Progenitor cell of endocrine pancreas (in vitro differentiated cells): ENCODE results near the gene ZNF608. TPM values are rescaled to one million over a fixed set of nuclear protein-coding genes. Genes with fewer than 3 reads are reported as not detected.

ENCODE experiments used
- DNase-seq: peaks from one replicate; pipeline ENCODE4 v3.0.0; 2021; ENCODE audit warnings: low spot score; ENCODE audit not compliant: unreplicated experiment
- H3K27ac Mint-ChIP-seq: 2 replicates; pipeline ENCODE4 v1.8.0; 2021; ENCODE audit warnings: mild to moderate bottlenecking, moderate library complexity, mixed read lengths
- H3K27me3 Mint-ChIP-seq: 2 replicates; pipeline ENCODE4 v1.8.0; 2021; ENCODE audit warnings: mixed read lengths
- H3K36me3 Mint-ChIP-seq: 2 replicates; pipeline ENCODE4 v1.8.0; 2022; ENCODE audit warnings: mixed read lengths; ENCODE audit not compliant: insufficient read depth
- H3K4me1 Mint-ChIP-seq: 2 replicates; pipeline ENCODE4 v1.8.0; 2021; ENCODE audit warnings: low read depth, mixed read lengths
- H3K4me3 Mint-ChIP-seq: 2 replicates; pipeline ENCODE4 v1.8.0; 2021; ENCODE audit warnings: low read depth, mild to moderate bottlenecking, moderate library complexity, mixed read lengths
- H3K9me3 Mint-ChIP-seq: 2 replicates; pipeline ENCODE4 v1.8.0; 2021; ENCODE audit warnings: low read depth, mixed read lengths
- CTCF ChIP-seq: fragments of 200-600 bp; sonication (generic); IDR thresholded peaks from one replicate; pipeline ENCODE4 v1.5.0; 2021; ENCODE audit warnings: antibody characterized with exemption, mild to moderate bottlenecking; ENCODE audit not compliant: unreplicated experiment
- total RNA-seq: library from RNA; stranded (reverse); gene quantifications from 2 replicates; pipeline ENCODE4 v1.2.1, GENCODE V29; 2021

The ZNF608 gene
- total RNA-seq, 1 donor from 2014 or later: 148 TPM

DNA sequence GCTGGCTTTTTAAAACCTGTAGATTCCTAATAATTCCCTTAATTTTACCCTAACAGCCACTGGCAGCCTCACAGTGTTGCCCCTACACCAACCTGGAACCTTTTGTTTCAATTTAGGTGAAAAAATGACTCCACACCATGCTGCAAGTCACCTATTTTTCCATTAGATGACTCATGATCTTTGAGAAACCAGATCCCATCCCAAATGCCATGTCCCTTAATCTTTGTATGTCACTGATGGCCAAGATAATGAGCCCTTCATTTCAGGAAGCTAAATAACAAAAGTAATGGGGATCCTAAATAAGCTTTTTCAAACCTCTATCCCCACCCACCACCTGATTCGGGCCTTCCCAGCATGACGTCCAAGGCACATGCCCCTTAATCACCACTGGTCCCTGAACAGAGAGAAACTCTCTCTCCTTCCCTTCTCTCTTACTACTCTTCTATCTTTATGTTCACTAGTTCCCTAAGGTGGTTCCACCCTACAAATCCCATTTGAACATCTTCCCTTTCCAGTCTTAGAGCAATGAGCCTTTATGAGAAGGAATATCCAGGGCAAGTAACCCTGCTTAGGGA, 33.6 kb downstream of the ZNF608 start:
- Mint-ChIP-seq H3K36me3 (peaks cover 4% of the 10 kb centered on the region), H3K4me1 (peaks cover 52% of the 10 kb centered on the region), H3K27me3 (no peaks in the 10 kb centered on the region), H3K9me3 (no peaks in the 10 kb centered on the region), H3K4me3 (no peak overlapping the region), H3K27ac (peak overlapping the region; percentile 69)
- no peak for DNase-seq
- no peak for TF ChIP-seq CTCF

DNA sequence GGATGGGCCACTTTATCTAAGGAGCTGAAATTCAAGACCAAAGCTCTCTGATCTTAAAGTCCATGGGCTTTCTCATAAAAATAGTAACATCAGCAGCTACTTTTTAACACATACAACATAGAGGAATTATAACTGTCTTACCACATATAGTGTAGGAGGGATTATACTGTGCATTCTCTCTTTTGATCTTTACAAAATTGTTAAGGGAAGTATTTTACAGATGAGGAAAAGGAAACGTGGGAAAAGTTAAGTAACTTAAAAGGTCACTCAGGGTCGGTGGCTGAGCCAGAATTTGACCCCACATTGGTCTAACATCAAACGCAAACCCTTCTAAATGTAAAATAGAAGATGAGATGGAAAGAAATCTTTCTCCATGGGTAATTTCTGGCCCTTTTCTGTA, 38.4 kb downstream of the ZNF608 start:
- TF ChIP-seq CTCF: no peak
- DNase-seq: no peak
- Mint-ChIP-seq H3K4me1 (peaks cover 88% of the 10 kb centered on the region), H3K27ac (peak overlapping the region; percentile 94), H3K4me3 (peak overlapping the region; percentile 42), H3K27me3 (no peaks in the 10 kb centered on the region), H3K9me3 (no peaks in the 10 kb centered on the region), H3K36me3 (peaks cover 3% of the 10 kb centered on the region)

GRCh38 chr5:124707520-124707919, 38.9 kb downstream of the ZNF608 start:
- Mint-ChIP-seq H3K4me1 (peaks cover 89% of the 10 kb centered on the region), H3K27me3 (no peaks in the 10 kb centered on the region), H3K9me3 (no peaks in the 10 kb centered on the region), H3K27ac (peak overlapping the region; percentile 94), H3K36me3 (peaks cover 3% of the 10 kb centered on the region), H3K4me3 (peak overlapping the region; percentile 50)
- no peak for DNase-seq
- no peak for TF ChIP-seq CTCF

DNA sequence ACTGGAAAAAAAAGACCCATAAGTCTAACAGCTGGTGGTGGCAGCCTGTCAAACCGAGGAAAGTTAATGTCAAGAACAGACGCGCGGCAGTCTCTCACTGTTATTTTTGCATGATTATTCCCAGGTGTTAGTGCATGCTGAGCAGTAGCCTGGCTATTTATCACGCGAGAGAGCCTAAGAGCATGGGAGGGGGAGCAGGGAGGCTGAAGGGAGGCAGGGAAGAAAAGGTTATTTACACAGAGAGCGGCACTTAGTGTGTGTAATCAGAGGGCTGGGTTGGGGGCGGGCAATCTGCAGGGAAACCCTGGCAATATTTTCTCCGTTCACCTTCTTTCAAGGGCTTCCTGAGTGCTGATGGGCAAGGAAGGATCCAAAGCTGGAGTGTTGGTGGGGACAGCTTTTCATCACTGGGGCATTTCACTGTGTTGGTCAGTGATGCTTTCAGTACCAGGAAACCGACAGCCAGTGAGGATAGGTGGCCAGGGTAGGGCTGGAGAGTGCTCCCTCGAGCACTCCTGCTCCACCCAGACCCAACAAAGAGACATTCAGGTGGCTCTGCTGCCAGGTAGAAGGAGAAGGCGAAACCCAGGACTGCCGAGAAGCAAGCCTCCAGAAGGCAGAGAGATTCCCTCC, 39.6 kb downstream of the ZNF608 start:
- peaks cover 93% of the 10 kb centered on the region for H3K4me1 Mint-ChIP-seq
- no peaks in the 10 kb centered on the region for H3K9me3 Mint-ChIP-seq
- no peaks in the 10 kb centered on the region for H3K27me3 Mint-ChIP-seq
- DNase-seq: peak; percentile 26
- H3K27ac Mint-ChIP-seq: peak overlapping the region; percentile 94
- TF ChIP-seq CTCF: no peak
- peak overlapping the region; percentile 50 for H3K4me3 Mint-ChIP-seq
- H3K36me3 Mint-ChIP-seq: peaks cover 3% of the 10 kb centered on the region

GRCh38 chr5:124706051-124706450, 40.4 kb downstream of the ZNF608 start:
- peaks cover 90% of the 10 kb centered on the region for H3K4me1 Mint-ChIP-seq
- peak overlapping the region; percentile 19 for H3K4me3 Mint-ChIP-seq
- TF ChIP-seq CTCF: no peak
- no peaks in the 10 kb centered on the region for H3K27me3 Mint-ChIP-seq
- peaks cover 1% of the 10 kb centered on the region for H3K36me3 Mint-ChIP-seq
- DNase-seq: no peak
- H3K9me3 Mint-ChIP-seq: no peaks in the 10 kb centered on the region
- peak overlapping the region; percentile 94 for H3K27ac Mint-ChIP-seq
